Fibroblast of gingiva (primary cell): ENCODE data around the gene EIF5.

Source experiments
- DNase-seq: peaks from one replicate; pipeline ENCODE4 v3.0.0-alpha.2; 2011; ENCODE audit warnings: low read depth

EIF5 gene

GRCh38 chr14:103333754-103334643, at the start of gene EIF5:
TSS of gene EIF5 (plus strand) at chr14:103334237. CDS start at chr14:103335861, 1,624 bp downstream.
- peak; percentile 99 for DNase-seq

DNA sequence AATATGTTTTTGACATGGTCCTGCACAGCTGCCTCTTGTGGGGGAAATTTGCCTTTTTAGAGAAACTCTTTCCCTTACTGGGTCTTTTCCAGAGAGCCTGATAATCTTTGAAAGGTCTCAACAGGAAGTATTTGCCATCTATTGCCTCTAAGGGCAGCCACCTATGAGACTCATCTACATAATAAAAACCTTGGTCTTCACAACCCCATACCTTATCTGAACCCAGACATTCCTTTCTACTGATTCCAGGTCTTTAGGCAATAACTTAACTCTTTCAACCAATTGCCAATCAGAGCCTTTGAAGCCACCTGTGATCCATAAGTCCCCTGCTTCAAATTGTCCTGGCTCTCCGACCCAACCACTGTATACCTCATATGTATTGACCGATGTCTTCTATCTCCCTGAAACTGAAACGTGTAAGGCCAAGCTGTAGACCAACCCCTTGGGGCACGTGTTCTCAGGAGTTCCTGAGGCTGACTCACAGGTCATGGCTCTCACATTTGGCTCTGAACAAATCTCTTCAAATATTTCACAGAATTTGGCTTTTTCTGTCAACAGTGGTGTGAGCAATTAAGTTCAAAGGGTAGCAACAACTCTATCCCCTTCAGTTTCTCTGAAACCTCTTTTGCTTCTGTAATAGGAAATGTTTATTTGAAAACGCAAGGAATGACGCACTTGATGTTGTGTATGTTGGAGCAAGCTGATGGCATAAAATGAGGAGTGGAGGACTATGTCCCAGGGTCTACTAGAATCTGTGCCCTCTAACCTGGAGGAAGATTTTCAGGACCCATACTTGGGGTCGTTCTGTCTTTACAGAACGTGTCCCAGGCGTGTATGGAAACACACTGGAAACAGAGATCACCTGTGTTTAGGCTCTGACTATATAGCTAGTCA, 49.2 kb upstream of the EIF5 start:
- DNase-seq: no peak

GRCh38 chr14:103286460-103286859, 47.6 kb upstream of the EIF5 start:
- DNase-seq: no peak

DNA sequence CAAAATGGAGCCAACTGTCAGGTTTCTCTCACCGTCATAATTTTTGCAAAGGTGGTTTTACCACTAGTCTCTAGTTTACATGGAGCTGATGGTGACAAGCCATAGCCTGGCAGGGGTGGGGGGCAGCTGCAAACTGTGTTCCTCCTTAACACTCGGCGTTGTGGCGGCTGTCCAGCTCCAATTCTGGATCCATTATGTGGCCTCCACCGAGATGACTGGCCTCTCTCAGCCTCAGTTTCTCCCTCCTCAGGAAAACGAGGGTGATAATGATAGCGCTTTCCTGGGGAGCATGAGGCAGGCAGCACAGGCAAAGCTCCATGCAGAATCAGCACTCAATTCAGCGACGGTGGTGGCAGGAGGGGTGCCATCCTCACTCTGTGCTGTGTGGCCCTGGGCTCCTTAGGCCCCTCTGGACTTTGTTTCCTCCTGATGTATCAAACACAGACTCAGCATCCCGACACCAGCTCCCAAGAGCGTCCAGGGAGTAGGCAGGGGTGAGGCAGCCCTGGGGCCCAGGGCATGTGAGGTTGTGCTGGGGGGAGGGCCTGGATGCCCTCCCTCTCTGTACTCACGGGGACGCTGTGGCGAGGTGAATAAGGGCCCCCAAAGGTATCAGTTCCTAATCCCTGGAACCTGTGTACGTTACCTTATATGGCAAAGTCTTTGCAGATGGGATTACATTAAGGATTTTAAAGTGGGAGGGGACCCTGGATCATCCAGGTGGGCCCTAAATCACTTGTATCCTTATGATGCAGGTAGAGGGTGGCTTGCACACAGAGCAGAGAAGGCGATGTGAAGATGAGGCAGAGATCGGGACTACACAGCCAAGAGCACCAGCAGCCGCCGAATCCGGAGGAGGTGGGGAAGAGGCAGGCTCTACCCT, 46.8 kb upstream of the EIF5 start:
- DNase-seq: no peak

DNA sequence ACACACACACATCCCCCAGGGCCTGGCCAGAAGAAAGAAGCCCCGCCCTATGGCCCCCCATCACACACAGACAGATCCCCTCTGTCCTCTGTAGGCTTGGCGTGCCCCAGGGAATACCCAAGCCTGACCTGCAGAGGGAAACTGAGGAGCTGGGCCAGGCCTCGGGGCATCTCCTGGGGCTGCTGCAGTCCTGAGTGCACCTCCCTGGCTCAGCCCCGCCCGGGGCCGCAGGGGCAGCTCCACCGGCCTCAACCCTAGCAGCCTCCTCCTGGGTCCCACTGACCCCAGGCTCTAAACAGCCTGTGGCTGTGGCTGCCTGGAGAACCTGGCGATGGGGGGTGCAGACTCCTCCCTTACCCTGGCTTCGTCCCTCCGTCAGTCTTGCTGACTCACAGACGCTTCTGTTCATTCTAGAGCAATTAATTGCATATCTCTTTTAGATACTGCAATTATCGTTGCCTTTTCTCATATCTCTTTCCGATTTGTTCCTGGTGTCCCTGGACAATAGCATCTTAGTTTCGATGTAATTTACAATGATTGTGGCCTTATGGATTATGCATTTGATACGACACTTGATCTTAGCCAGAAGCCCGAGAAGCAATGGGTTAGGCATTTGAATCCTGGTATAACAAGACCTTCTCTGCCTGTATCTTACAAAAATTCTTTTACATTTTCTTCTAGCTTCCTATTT, 45.8 kb upstream of the EIF5 start:
- no peak for DNase-seq

DNA sequence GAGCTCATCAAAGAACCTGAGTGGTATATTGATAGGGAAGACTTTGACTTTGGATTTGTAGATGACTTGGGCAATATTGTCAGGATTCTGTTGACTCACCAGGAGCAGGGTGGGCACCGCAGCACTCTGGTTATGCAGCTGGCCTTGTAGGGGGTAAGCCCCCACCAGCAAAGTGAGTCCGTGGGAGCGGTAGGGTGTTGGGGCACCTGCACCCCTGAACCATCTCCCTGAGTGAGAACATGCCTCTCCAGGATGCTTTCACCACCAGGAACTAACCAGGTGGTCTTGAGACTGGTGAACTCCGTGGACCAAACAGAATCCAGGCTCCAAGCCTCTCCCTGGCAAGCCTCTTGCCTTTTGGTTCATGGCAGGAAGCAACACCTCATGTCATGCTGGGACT, 44.0 kb upstream of the EIF5 start:
- DNase-seq: no peak

GRCh38 chr14:103290494-103290893, 43.5 kb upstream of the EIF5 start:
- DNase-seq: no peak

DNA sequence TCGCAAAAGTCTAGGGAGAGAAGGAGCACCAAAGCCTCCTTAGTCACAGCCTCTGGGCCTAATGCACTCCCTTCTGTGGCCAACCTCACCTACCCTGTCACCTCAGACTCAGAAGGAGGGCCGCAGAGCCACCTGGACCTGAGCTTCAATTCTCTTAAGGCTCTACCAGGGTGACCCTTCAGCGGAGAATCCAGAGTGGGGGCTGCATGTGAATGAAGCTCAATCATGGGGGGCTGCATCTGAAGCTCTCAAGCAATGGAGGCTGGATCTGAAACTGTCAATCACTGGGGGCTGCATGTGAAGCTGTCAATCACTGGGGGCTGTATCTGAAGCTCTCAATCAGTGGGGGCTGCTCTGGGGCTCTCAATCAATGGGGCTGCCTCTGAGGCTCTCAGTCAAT, 43.1 kb upstream of the EIF5 start:
- DNase-seq: no peak

- DNase-seq: peak; percentile 37
Measured at GRCh38 chr14:103292426-103293374, 41.3 kb upstream of the EIF5 start.

GRCh38 chr14:103293465-103293864, 40.6 kb upstream of the EIF5 start:
- DNase-seq: no peak

GRCh38 chr14:103294091-103294490, 39.9 kb upstream of the EIF5 start:
- DNase-seq: no peak

GRCh38 chr14:103296007-103296406, 38.0 kb upstream of the EIF5 start:
- no peak for DNase-seq

DNA sequence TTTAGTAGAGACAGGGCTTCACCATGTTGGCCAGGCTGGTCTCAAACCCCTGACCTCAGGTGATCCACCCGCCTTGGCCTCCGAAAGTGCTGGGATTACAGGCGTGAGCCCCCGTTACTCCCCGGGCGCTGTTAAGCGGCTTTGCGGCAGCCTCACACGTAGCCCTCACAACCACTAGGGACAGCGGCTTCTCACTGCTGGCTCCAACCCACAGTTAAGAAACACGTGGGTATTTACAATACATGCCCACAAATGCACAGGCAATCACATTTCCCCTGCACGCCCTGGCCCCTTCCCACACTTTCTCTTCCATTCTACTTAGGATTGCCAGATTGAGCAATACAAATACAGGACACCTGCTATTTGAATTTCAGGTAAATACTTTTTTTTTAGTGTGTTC, 37.0 kb upstream of the EIF5 start:
- DNase-seq: no peak

DNA sequence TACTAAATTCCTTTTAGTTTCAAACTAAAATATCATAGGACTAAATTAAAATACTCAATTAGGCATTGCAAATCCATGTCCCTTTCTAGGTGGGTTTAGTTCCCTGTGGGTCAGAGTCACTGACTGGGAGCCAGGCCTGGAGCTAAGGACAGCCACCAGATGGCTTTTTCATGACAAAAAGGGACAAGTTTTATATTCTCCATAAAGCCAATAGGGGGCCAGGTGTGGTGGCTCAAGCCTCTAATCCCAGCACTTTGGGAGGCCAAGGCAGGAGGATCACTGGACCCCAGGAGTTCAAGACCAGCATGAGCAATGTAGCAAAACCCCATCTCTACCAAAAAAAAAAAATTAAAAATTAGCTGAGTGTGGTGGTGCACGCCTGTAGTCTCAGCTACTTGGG, 35.4 kb upstream of the EIF5 start:
- no peak for DNase-seq

GRCh38 chr14:103301512-103302354, 32.3 kb upstream of the EIF5 start:
- no peak for DNase-seq

GRCh38 chr14:103302966-103303365, 31.1 kb upstream of the EIF5 start:
- peak; percentile 52 for DNase-seq

GRCh38 chr14:103304706-103305105, 29.3 kb upstream of the EIF5 start:
- no peak for DNase-seq

DNA sequence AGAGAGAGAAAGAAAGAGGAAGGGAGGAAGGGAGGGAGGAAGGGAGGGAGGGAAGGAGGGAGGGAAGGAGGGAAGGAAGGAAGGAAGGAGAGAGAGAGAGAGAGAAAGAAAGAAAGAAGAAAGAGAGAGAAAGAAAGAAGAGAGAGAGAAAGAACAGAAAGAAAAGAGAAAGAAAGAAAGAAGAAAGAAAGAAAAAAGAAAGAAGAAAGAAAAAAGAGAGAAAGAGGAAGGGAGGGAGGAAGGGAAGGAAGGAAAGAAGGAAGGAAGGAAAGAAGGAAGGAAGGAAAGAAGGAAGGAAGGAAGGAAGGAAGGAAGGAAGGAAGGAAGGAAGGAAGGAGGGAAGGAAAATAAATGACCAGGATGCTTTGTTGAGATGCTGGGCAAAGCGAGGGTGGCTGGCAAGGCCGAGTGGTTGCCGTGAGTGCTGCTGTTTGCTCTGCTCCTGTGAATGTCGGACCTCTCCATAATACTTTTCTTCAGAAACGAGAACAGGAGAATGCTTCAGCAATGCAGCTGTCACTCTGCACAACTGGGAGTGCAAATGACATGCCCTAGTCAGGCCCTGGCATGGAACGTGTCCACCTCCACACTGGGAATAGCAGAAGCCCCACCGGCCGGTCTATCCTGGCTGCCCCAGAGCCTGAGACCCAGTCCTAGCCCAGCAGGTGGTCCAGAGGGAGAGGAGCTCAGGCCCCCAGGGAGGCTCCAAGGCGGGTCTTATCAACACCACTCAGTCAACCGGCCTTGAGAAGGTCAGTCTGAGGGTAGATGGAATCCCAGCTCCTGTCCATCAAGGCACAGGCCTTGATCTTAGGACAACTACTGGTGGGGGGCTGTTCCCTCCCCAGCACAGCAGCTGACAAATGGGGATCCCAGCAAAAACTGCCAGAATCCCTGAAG, 25.1 kb upstream of the EIF5 start:
- DNase-seq: no peak
